OCI-LY3 (cell line): ENCODE results near the gene PPEF1.

Source experiments
- H2AFZ ChIP-seq: fragments of 200-600, 300-600 bp; shearing (Covaris generic); 2 replicates; pipeline ENCODE4 v1.6.0; 2014; ENCODE audit warnings: antibody characterized with exemption, low read depth, low read length
- H3K27ac ChIP-seq: fragments of 200-600, 300-600 bp; sonication (generic); 2 replicates; pipeline ENCODE4 v1.5.1; 2014; ENCODE audit warnings: mild to moderate bottlenecking, low read length, moderate library complexity, mixed read lengths
- H3K27me3 ChIP-seq: fragments of 200-600, 300-600 bp; sonication (generic); 2 replicates; pipeline ENCODE4 v1.6.1; 2014; ENCODE audit warnings: low read depth, low read length, mixed read lengths
- H3K36me3 ChIP-seq: fragments of 200-600, 300-600 bp; sonication (generic); replicated peaks from 2 replicates; pipeline ENCODE3; 2014; ENCODE audit warnings: low read depth, low read length, mixed read lengths
- H3K4me1 ChIP-seq: fragments of 300-600, 200-600 bp; sonication (generic); 2 replicates; pipeline ENCODE4 v1.6.1; 2014; ENCODE audit warnings: low read length, mixed read lengths
- H3K4me2 ChIP-seq: fragments of 200-600, 300-600 bp; sonication (generic); 2 replicates; pipeline ENCODE4 v1.6.1; 2014; ENCODE audit warnings: low read length, mixed read lengths
- H3K4me3 ChIP-seq: fragments of 300-600, 200-600 bp; sonication (generic); 2 replicates; pipeline ENCODE4 v1.5.1; 2014; ENCODE audit warnings: antibody characterized with exemption, mild to moderate bottlenecking, low read length, moderate library complexity
- H3K79me2 ChIP-seq: fragments of 300-600, 200-600 bp; shearing (Covaris generic); 2 replicates; pipeline ENCODE4 v1.6.1; 2014; ENCODE audit warnings: mild to moderate bottlenecking, low read length, mixed read lengths
- H3K9ac ChIP-seq: fragments of 300-600, 200-600 bp; shearing (Covaris generic); 2 replicates; pipeline ENCODE4 v1.6.0; 2014; ENCODE audit warnings: mild to moderate bottlenecking, low read length, moderate library complexity
- H3K9me3 ChIP-seq: fragments of 200-600, 300-600 bp; shearing (Covaris generic); 2 replicates; pipeline ENCODE4 v1.6.1; 2014; ENCODE audit warnings: low read length, mixed read lengths; ENCODE audit not compliant: insufficient read depth
- H4K20me1 ChIP-seq: fragments of 200-600, 300-600 bp; sonication (generic); 2 replicates; pipeline ENCODE4 v1.6.1; 2016; ENCODE audit warnings: low read length, mixed read lengths; ENCODE audit not compliant: insufficient read depth
- EZH2phosphoT487 ChIP-seq: fragments of 200-600 bp; shearing (Covaris generic); IDR thresholded peaks from 2 replicates; pipeline ENCODE4 v1.6.1; 2018; ENCODE audit warnings: antibody characterized with exemption, mixed run types, low read depth
- TF ChIP-seq, protein P1 (sequence below): fragments of 200-600, 300-600 bp; sonication (generic); IDR thresholded peaks from 2 replicates; pipeline ENCODE4 v1.5.1; 2014; ENCODE audit warnings: antibody characterized with exemption, low read length, low read depth

Gene PPEF1

GRCh38 chrX:18874560-18875255 lies 167.3 kb downstream of the PPEF1 start:
- H4K20me1 ChIP-seq, result no peaks in the 10 kb centered on the region
- H3K27me3 ChIP-seq, result no peaks in the 10 kb centered on the region
- no peaks in the 10 kb centered on the region for H3K79me2 ChIP-seq
- no peak overlapping the region for H2AFZ ChIP-seq
- no peak overlapping the region for H3K9ac ChIP-seq
- H3K4me2 ChIP-seq, result no peak overlapping the region
- no peaks in the 10 kb centered on the region for H3K4me1 ChIP-seq
- no peak overlapping the region for H3K27ac ChIP-seq
- no peaks in the 10 kb centered on the region for H3K9me3 ChIP-seq
- no peak for TF ChIP-seq EZH2phosphoT487
- TF ChIP-seq, protein P1, sequence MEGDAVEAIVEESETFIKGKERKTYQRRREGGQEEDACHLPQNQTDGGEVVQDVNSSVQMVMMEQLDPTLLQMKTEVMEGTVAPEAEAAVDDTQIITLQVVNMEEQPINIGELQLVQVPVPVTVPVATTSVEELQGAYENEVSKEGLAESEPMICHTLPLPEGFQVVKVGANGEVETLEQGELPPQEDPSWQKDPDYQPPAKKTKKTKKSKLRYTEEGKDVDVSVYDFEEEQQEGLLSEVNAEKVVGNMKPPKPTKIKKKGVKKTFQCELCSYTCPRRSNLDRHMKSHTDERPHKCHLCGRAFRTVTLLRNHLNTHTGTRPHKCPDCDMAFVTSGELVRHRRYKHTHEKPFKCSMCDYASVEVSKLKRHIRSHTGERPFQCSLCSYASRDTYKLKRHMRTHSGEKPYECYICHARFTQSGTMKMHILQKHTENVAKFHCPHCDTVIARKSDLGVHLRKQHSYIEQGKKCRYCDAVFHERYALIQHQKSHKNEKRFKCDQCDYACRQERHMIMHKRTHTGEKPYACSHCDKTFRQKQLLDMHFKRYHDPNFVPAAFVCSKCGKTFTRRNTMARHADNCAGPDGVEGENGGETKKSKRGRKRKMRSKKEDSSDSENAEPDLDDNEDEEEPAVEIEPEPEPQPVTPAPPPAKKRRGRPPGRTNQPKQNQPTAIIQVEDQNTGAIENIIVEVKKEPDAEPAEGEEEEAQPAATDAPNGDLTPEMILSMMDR, result no peak
- no peak overlapping the region for H3K4me3 ChIP-seq
- no peaks in the 10 kb centered on the region for H3K36me3 ChIP-seq

DNA sequence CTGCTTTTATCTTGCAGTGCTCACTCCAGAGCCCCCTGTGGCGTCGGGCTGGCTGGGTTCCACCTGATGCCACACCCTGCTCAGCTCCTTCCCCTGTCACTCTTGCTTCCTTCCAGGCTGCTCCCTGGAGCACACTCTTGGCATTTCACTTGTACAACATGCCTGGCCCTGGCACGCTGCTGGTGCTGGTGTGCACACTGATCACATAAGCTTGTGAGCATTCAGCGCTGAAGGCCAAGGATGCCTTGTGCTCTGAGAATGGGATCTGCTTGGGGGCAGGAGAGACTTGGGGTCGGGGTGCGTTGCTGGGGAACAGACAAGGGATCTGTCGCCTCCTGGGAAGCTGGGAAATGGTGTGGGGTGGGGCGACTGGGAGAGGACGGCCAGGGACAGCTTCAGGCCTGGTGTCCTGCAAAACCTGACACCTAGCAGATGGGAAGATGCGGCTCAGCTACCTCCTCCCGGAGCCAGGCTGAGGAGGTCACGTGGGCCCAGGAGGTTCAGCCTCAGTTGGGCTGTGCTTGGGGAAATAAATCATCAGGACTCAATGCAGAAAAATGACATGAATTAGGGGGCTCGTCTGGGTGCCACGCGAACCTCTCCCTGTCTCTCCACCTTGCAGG lies 167.9 kb downstream of the PPEF1 start:
- no peak overlapping the region for H3K4me2 ChIP-seq
- no peaks in the 10 kb centered on the region for H4K20me1 ChIP-seq
- no peaks in the 10 kb centered on the region for H3K9me3 ChIP-seq
- TF ChIP-seq, protein P1, result no peak
- TF ChIP-seq EZH2phosphoT487, result no peak
- H3K4me3 ChIP-seq, result no peak overlapping the region
- H3K4me1 ChIP-seq, result no peaks in the 10 kb centered on the region
- H3K36me3 ChIP-seq, result no peaks in the 10 kb centered on the region
- no peaks in the 10 kb centered on the region for H3K27me3 ChIP-seq
- no peak overlapping the region for H3K27ac ChIP-seq
- no peak overlapping the region for H2AFZ ChIP-seq
- H3K79me2 ChIP-seq, result no peaks in the 10 kb centered on the region
- no peak overlapping the region for H3K9ac ChIP-seq

DNA sequence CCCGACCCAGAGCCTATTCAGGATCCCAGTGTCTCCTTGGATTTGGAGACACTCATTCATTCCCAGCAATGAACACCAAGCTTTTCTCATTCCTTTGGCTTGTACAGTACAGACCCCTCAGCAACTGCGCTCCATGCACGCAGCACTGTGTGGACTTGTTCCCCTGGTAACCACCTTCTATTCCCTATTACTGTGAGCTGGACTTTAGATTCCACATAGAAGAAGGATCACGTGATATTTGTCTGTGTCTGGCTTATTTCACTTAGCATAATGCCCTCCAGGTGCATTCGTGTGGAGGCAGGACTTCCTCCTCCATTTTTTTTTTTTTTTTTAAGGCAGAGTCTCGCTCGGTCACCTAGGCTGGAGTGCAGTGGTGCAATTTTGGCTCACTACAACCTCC lies 170.0 kb downstream of the PPEF1 start:
- Histone ChIP-seq H3K27me3 (no peaks in the 10 kb centered on the region), H3K4me3 (no peak overlapping the region), H3K79me2 (no peaks in the 10 kb centered on the region), H3K27ac (no peak overlapping the region), H2AFZ (no peak overlapping the region), H3K9ac (no peak overlapping the region), H3K4me2 (no peak overlapping the region), H3K36me3 (no peaks in the 10 kb centered on the region), H3K4me1 (no peaks in the 10 kb centered on the region), H4K20me1 (no peaks in the 10 kb centered on the region), H3K9me3 (no peaks in the 10 kb centered on the region)
- TF ChIP-seq, protein P1, result no peak
- TF ChIP-seq EZH2phosphoT487, result no peak
